Glutamatergic neuron (in vitro differentiated cells): ENCODE results near the gene ARHGAP45. TPM values are rescaled to one million over a fixed set of nuclear protein-coding genes. Genes with fewer than 3 reads are reported as not detected.

Source experiments
- DNase-seq: peaks from one replicate; pipeline ENCODE4 v3.0.0; 2022
- H3K27ac Mint-ChIP-seq: one replicate; pipeline ENCODE4 v1.8.0; 2020; ENCODE audit warnings: mild to moderate bottlenecking, mixed read lengths, inconsistent platforms; ENCODE audit not compliant: unreplicated experiment
- H3K27me3 Mint-ChIP-seq: one replicate; pipeline ENCODE4 v1.8.0; 2020; ENCODE audit warnings: mild to moderate bottlenecking, moderate library complexity, mixed read lengths, inconsistent platforms; ENCODE audit not compliant: unreplicated experiment
- H3K36me3 Mint-ChIP-seq: one replicate; pipeline ENCODE4 v1.8.0; 2020; ENCODE audit warnings: mild to moderate bottlenecking, mixed read lengths, inconsistent platforms; ENCODE audit not compliant: unreplicated experiment
- H3K4me1 Mint-ChIP-seq: one replicate; pipeline ENCODE4 v1.8.0; 2020; ENCODE audit warnings: mild to moderate bottlenecking, low read depth, mixed read lengths, inconsistent platforms; ENCODE audit not compliant: unreplicated experiment
- H3K4me3 Mint-ChIP-seq: one replicate; pipeline ENCODE4 v1.8.0; 2020; ENCODE audit warnings: mild to moderate bottlenecking, mixed read lengths, inconsistent platforms; ENCODE audit not compliant: unreplicated experiment
- H3K9me3 Mint-ChIP-seq: one replicate; pipeline ENCODE4 v1.8.0; 2020; ENCODE audit warnings: mild to moderate bottlenecking, moderate library complexity, mixed read lengths, inconsistent platforms; ENCODE audit not compliant: unreplicated experiment
- total RNA-seq: library from RNA; stranded (reverse); fragmentation: NEBNext Ultra II Directional; extraction: Animal tissue kit (Norgen Biotek cat#: 25700); gene quantifications from one replicate; pipeline ENCODE4 v1.2.1, GENCODE V29; 2021; ENCODE audit not compliant: unreplicated experiment
- TF ChIP-seq, protein P1 (sequence below): fragments of 200-600 bp; sonication (generic); IDR thresholded peaks from one replicate; pipeline ENCODE4 v1.5.0; 2021; ENCODE audit not compliant: partially characterized antibody, unreplicated experiment

Gene ARHGAP45
- total RNA-seq, 1 donor from 2014 or later: 1.7 TPM

- TF ChIP-seq, protein P1, sequence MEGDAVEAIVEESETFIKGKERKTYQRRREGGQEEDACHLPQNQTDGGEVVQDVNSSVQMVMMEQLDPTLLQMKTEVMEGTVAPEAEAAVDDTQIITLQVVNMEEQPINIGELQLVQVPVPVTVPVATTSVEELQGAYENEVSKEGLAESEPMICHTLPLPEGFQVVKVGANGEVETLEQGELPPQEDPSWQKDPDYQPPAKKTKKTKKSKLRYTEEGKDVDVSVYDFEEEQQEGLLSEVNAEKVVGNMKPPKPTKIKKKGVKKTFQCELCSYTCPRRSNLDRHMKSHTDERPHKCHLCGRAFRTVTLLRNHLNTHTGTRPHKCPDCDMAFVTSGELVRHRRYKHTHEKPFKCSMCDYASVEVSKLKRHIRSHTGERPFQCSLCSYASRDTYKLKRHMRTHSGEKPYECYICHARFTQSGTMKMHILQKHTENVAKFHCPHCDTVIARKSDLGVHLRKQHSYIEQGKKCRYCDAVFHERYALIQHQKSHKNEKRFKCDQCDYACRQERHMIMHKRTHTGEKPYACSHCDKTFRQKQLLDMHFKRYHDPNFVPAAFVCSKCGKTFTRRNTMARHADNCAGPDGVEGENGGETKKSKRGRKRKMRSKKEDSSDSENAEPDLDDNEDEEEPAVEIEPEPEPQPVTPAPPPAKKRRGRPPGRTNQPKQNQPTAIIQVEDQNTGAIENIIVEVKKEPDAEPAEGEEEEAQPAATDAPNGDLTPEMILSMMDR: no peak
- peaks cover 2% of the 10 kb centered on the region for H3K9me3 Mint-ChIP-seq
- H3K36me3 Mint-ChIP-seq: no peaks in the 10 kb centered on the region
- no peak for DNase-seq
- no peak overlapping the region for H3K27ac Mint-ChIP-seq
- peaks cover 2% of the 10 kb centered on the region for H3K4me1 Mint-ChIP-seq
- H3K27me3 Mint-ChIP-seq: peaks cover 2% of the 10 kb centered on the region
- no peak overlapping the region for H3K4me3 Mint-ChIP-seq
Observed at GRCh38 chr19:1087813-1088415, 20.9 kb downstream of the ARHGAP45 start.

DNA sequence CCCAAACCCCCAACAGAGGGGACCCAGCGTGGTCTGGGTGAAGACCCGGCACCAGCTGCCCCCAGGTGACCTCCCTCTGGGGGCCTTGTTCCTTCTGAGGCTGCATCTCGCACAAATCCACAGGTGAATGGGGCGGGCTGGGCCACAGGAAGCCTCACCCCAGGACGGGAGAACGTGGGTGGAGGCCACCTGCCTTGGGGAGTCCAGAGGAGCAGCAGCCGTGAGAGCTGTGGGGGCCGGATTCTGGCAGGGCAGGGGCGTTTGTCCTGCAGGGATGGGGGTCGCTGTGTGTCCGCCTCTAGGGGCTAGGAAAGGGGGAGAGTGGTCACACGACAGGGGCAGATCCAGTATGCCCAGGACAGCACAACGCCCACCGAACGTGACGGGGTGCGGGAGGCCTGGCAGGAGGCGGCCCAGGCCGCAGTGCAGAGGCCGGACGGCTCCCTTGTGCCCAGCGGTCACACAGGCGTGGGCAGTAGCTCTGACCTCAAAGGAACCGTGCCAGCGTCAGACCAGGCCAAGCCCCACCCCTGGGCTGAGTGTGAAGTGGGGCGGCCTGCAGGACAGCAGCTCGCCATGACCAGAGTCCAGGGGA lies 21.5 kb downstream of the ARHGAP45 start:
- TF ChIP-seq, protein P1: no peak
- Mint-ChIP-seq H3K36me3 (no peaks in the 10 kb centered on the region), H3K27ac (no peak overlapping the region)

DNA sequence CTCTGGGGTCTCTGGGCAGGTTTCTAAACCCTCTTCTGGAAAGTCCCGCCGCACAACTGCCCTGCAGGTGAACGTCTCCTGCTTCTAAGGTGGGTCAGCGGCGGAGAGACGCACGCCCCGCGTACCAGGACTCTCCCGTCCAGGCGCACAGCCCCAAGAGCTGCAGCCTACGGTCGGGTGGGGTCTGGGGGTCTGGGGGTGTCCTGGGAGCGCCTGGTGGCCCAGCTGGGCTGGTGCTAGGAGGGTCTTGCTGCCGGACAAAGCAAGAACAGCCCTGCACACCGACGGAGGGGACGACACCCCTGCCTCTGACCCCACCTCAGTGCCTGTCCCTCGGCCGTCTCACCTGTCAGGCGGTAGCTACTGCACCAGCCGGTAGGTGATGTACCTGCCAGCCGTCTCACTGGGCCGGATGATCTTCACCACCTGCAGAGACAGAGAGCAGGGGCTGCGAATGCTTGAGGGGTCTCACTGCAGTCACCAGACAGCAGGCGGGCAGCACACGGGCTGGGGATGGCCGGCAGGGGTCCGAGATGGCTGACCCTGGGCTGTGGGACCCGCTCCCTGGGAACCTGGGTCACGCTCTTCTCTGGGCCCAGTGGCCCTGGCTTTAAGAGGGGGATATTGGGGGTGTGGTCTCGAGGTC lies 22.3 kb downstream of the ARHGAP45 start:
- Mint-ChIP-seq H3K36me3 (no peaks in the 10 kb centered on the region), H3K9me3 (peaks cover 2% of the 10 kb centered on the region), H3K4me3 (no peak overlapping the region), H3K27ac (no peak overlapping the region), H3K27me3 (no peaks in the 10 kb centered on the region), H3K4me1 (peaks cover 4% of the 10 kb centered on the region)
- TF ChIP-seq, protein P1: no peak
- no peak for DNase-seq

More for the DNA sequence above, 21.5 kb downstream of the ARHGAP45 start:
- Mint-ChIP-seq H3K27me3 (peaks cover 1% of the 10 kb centered on the region), H3K4me3 (no peak overlapping the region), H3K4me1 (peaks cover 2% of the 10 kb centered on the region), H3K9me3 (peaks cover 2% of the 10 kb centered on the region)
- no peak for DNase-seq

DNA sequence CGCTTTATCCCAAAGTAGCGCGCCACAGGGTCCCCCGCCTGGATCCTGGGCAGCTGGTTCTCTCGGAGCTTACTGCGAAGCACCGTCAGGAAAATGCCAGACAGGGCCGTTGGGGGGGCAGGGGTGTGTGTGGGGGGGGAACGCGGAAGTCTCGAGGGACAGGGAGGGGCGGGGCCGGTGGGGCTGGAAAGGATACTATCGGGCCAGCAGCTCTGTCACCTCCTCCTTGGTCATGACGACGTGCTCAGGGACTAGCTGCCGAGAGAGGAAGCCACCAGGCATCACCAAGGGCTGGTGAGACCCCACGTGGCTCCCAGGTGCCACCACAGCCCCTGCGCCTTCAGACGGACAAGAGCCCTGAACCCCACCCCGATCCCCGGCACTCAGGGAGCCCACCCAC lies 22.9 kb downstream of the ARHGAP45 start:
- Mint-ChIP-seq H3K4me1 (peaks cover 4% of the 10 kb centered on the region), H3K27me3 (no peaks in the 10 kb centered on the region), H3K9me3 (peaks cover 4% of the 10 kb centered on the region), H3K36me3 (no peaks in the 10 kb centered on the region), H3K27ac (no peak overlapping the region), H3K4me3 (no peak overlapping the region)
- DNase-seq: no peak
- TF ChIP-seq, protein P1: no peak
